ENCODE measurements around the gene L2HGDH. TPM values are rescaled to one million over a fixed set of nuclear protein-coding genes. Genes with fewer than 3 reads are reported as not detected.

L2HGDH gene
- total RNA-seq, 1 donor from 2014 or later, result 11.0 TPM

DNA sequence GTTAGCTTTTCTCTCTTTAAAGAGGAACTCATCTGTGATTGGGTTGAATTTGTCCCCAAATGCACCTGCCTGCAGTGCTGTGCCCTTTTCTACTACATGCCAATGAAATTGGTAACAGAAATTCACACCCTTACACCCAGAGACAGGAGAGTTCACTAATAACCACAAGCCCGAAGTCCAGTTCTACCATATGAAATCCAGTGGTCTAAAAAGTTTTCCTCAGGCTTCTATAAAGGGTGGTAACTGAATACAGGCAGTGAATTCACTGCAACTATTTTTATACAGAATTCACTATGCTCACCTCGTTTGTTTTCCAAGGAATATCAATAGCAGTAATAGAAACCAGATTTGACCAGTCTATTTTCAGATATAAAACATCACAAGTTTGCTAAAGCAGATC, 49.2 kb downstream of the L2HGDH start:
- TF ChIP-seq, protein P1, sequence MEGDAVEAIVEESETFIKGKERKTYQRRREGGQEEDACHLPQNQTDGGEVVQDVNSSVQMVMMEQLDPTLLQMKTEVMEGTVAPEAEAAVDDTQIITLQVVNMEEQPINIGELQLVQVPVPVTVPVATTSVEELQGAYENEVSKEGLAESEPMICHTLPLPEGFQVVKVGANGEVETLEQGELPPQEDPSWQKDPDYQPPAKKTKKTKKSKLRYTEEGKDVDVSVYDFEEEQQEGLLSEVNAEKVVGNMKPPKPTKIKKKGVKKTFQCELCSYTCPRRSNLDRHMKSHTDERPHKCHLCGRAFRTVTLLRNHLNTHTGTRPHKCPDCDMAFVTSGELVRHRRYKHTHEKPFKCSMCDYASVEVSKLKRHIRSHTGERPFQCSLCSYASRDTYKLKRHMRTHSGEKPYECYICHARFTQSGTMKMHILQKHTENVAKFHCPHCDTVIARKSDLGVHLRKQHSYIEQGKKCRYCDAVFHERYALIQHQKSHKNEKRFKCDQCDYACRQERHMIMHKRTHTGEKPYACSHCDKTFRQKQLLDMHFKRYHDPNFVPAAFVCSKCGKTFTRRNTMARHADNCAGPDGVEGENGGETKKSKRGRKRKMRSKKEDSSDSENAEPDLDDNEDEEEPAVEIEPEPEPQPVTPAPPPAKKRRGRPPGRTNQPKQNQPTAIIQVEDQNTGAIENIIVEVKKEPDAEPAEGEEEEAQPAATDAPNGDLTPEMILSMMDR (IDR thresholded peaks at IDR 0.05; ENCODE audit: unreplicated experiment), result no peak
- Mint-ChIP-seq H3K27ac (no peak overlapping the region), H3K4me3 (no peak overlapping the region), H3K4me1 (peaks cover 5% of the 10 kb centered on the region), H3K27me3 (ENCODE audit: low read depth) (no peaks in the 10 kb centered on the region), H3K9me3 (no peaks in the 10 kb centered on the region), H3K36me3 (peaks cover 3% of the 10 kb centered on the region)
- DNase-seq (ENCODE audit: low spot score in 2 of 2, unreplicated experiment in 2 of 2), result no peak

DNA sequence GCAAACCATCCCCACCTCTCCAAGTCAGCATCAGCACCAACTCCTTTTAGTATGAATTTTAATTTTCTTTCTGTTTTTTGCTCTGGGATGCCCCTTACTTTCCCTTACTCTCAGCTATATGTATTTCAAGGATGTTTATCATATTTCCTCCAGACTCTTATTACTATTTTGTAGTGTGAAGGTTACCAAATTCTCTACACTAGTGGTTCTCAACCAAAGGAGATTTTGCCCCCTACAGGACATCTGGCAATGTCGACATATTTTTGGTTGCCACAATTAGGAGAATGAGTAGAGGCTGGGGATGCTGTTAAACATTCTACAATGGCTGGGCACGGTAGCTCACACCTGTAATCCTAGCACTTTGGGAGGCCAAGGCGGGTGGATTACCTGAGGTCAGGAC, 51.5 kb downstream of the L2HGDH start:
- Mint-ChIP-seq H3K27ac (no peak overlapping the region), H3K27me3 (ENCODE audit: low read depth) (no peaks in the 10 kb centered on the region), H3K4me1 (peaks cover 5% of the 10 kb centered on the region), H3K9me3 (no peaks in the 10 kb centered on the region), H3K36me3 (peaks cover 2% of the 10 kb centered on the region), H3K4me3 (no peak overlapping the region)
- DNase-seq (ENCODE audit: low spot score in 2 of 2, unreplicated experiment in 2 of 2), result no peak
- TF ChIP-seq, protein P1 (IDR thresholded peaks at IDR 0.05; ENCODE audit: unreplicated experiment), result no peak

DNA sequence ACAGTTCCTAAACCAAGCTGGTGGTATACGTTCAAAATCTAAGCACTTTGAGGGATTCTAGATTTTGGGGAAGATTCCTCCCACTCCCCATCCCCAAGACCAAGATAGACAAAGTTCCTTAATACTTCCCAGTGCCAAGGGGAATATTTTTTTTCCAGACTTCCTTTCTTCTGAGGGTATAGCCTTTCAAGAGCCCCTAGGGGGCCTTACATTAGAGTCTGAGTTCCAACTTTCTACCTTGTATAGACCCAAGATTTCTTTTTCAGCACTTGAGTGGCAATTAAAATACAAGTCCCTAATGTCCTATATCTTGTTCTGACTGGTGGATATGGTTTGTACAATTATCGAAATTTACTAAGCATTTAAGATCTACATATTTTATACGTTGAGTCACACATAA, 52.0 kb downstream of the L2HGDH start:
- Mint-ChIP-seq H3K4me3 (no peak overlapping the region), H3K4me1 (peaks cover 5% of the 10 kb centered on the region), H3K27ac (no peak overlapping the region), H3K36me3 (peaks cover 2% of the 10 kb centered on the region), H3K9me3 (no peaks in the 10 kb centered on the region), H3K27me3 (ENCODE audit: low read depth) (no peaks in the 10 kb centered on the region)
- TF ChIP-seq, protein P1 (IDR thresholded peaks at IDR 0.05; ENCODE audit: unreplicated experiment), result no peak
- no peak for DNase-seq (ENCODE audit: low spot score in 2 of 2, unreplicated experiment in 2 of 2)

DNA sequence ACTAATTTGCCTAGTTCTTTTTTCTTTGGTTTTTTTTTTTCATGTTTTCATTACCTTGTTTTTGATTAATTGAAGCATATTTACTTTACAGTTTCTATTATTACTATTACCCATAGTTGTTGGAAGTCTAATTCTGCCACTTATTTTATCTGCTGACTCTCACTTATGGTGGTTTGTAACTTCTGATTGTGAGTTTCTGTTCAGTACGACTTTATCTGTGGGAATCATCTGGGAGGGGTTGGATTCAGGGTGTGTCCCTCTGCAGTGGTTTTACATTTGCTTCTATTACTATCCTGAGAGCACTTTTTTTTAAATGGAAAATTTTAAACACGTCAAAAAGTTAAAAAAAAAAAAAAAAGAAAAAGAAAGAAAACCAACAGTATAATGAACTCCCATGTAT, 54.3 kb downstream of the L2HGDH start:
- TF ChIP-seq, protein P1 (IDR thresholded peaks at IDR 0.05; ENCODE audit: unreplicated experiment), result no peak
- no peaks in the 10 kb centered on the region for H3K4me1 Mint-ChIP-seq
- H3K27me3 Mint-ChIP-seq (ENCODE audit: low read depth), result no peaks in the 10 kb centered on the region
- H3K9me3 Mint-ChIP-seq, result peaks cover 12% of the 10 kb centered on the region
- no peak overlapping the region for H3K27ac Mint-ChIP-seq
- DNase-seq (ENCODE audit: low spot score in 2 of 2, unreplicated experiment in 2 of 2), result no peak
- H3K36me3 Mint-ChIP-seq, result peaks cover 12% of the 10 kb centered on the region
- H3K4me3 Mint-ChIP-seq, result no peak overlapping the region

DNA sequence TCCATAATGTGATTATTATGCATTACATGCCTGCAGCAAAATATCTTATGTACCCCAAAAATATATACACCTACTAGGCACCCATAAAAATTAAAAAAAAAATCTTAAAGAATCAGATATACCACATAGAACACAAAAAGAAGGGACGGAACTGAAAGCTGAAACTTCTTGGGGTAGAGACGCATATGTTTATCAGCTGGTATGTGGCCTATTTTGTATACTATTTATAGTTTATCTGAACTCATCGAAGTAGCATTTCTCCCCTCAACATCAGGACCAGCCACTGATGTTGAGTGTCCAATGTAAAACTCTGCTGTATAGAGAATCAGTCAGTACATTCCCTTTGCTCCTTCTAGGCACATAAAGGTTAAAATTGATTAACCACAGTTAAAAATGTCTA, 57.8 kb downstream of the L2HGDH start:
- H3K4me1 Mint-ChIP-seq, result no peaks in the 10 kb centered on the region
- H3K27me3 Mint-ChIP-seq (ENCODE audit: low read depth), result no peaks in the 10 kb centered on the region
- peaks cover 33% of the 10 kb centered on the region for H3K36me3 Mint-ChIP-seq
- H3K27ac Mint-ChIP-seq, result no peak overlapping the region
- peaks cover 17% of the 10 kb centered on the region for H3K9me3 Mint-ChIP-seq
- H3K4me3 Mint-ChIP-seq, result no peak overlapping the region
- TF ChIP-seq, protein P1 (IDR thresholded peaks at IDR 0.05; ENCODE audit: unreplicated experiment), result no peak
- no peak for DNase-seq (ENCODE audit: low spot score in 2 of 2, unreplicated experiment in 2 of 2)

DNA sequence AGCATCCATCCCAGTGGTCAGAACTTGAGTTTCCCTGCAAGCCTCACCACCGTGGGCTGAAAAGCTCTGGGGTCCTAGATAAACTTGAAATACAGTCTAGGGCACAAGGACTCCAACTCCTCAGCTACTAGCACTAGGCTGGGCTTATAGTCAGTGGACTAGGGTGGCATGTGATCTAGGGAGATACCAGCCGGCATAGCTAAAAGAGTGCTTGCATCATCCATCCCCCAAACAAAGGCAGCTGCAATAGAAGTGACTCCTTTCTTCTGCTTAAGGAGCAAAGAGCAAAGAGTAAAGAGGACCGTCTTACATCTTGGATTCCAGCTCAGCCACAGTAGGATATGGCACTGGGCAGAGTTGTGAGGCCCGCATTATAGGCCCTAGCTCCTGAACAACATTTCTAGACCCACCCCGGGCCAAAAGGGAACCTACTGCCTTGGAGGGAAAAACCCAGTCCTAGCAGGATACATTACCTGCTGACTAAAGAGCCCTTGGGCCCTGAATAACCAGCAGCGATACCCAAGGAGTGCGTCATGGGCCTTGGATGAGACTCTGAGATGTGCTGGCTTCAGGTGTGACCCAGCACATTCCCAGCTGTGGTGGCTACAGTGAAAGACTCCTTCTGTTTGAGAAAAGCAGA, 62.8 kb downstream of the L2HGDH start:
- peaks cover 17% of the 10 kb centered on the region for H3K9me3 Mint-ChIP-seq
- no peaks in the 10 kb centered on the region for H3K27me3 Mint-ChIP-seq (ENCODE audit: low read depth)
- no peak overlapping the region for H3K4me3 Mint-ChIP-seq
- H3K27ac Mint-ChIP-seq, result no peak overlapping the region
- peaks cover 36% of the 10 kb centered on the region for H3K36me3 Mint-ChIP-seq
- TF ChIP-seq, protein P1 (IDR thresholded peaks at IDR 0.05; ENCODE audit: unreplicated experiment), result no peak
- H3K4me1 Mint-ChIP-seq, result no peaks in the 10 kb centered on the region
- no peak for DNase-seq (ENCODE audit: low spot score in 2 of 2, unreplicated experiment in 2 of 2)

All from mesothelial cell of epicardium (in vitro differentiated cells).